NCI-H774 (cell line): Measurements from ENCODE around the gene ISYNA1.

ENCODE experiments used
- DNase-seq: peaks from one replicate; lab custom pipeline; 2025; lab: John Stamatoyannopoulos, UW

ISYNA1 gene

DNA sequence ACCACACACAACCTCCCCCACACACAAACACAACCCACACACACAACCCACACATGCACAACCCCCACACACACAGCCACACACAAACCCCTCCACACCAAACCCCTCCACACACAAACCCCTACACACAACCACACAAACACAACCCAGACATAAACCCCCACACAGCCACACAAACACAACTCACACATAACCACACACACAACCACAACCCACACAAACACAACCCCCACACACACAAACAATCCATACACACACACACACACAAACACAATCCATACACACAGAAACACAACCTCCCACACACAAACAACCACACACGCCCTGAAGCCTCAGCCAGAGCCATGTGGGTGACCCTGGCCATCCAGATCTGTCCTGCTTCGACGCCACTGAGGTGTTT is 30.0 kb upstream of the ISYNA1 start:
- DNase-seq, result no peak

DNA sequence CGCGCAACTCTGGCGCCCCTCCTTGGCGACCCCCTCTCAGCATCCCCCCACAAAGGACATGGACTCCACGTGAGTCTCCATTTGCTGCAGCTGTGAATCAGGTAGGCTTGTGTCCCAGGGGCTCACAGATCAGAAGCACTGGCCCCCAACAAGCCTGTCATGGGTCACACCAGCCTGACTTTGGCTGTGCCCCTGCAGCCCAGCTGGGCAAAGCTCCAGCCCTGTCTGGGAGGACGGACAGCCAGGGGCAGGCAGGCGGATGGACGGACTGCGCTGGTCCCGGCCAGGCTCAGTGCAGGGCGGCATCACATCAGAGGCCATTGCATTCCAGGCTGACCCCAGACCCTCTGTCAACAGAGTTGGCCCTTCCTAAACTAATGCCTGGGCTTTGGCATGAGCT is 28.4 kb upstream of the ISYNA1 start:
- DNase-seq, result no peak

DNA sequence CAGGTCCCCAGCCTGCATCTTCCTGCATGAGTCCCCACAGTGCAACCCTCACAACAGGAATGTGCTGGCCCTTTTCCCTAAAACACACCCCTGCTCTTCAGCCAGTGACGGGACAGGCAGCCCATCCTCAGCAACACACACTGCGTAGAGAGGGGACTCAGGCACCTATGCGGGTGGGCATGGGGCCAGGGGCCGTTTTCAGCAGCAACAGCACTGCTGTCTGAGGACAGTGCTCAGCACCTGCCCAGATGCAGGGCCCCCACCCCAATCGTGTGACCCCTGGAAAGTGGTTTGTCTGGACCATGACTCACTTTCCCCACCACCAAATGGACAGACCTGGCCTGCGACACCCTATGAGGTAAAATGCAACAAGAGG is 28.0 kb upstream of the ISYNA1 start:
- DNase-seq, result no peak

DNA sequence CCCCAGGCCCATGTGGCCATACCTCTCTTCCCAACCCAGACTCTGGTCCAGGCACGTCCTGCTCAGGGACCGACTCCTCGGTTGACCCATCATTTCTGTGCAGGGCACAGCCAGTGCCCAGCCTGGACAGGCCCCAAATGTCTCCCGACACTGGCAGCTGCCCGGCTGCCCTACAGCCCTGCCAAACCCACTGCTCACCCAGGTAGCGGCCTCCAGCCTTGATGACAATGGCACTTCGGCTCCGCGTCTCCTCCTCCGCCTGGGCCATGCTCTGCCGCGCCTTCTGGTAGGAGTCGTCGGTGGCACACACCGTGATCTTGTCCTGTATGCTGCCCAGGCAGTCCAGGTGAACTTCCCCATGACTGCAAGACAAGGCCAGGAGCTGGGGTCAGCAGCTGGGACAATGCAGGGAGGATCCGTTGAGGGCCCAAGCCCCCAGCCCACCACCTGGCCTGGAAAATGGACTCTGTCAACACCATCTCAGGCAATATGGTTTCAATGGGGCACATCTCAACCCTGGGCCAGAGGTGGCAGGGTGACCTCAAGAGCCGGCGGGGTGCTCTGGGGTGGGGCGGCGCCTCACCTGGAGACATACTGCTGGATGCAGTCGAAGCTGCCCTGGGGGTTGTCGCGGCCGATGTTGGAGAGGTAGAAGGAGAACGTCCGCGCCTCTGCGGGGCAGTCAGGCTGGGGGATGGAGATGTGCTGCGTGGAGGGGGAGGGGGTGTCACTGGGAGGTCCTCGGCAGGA is 27.5 kb upstream of the ISYNA1 start:
- no peak for DNase-seq

DNA sequence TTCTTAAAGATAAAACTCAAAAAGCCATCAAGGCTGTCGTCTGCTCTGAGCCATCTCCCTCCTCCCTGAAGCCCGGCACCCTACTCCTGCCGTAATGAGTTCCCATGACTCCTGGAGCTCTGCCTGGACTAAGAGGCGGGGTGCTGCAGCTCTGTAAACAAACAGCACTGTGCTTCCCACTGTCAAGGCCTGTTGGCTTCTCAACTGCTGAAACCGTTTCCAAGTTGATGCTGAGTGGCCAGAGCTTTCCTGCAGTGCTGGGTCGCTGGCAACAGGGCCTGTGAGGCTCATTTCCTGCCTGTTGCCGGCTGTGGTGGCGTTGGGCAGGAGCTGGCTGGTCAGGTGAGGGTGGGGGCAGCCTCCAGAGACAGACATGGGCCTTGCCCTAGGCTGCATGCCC is 26.7 kb upstream of the ISYNA1 start:
- DNase-seq, result peak; percentile 44

DNA sequence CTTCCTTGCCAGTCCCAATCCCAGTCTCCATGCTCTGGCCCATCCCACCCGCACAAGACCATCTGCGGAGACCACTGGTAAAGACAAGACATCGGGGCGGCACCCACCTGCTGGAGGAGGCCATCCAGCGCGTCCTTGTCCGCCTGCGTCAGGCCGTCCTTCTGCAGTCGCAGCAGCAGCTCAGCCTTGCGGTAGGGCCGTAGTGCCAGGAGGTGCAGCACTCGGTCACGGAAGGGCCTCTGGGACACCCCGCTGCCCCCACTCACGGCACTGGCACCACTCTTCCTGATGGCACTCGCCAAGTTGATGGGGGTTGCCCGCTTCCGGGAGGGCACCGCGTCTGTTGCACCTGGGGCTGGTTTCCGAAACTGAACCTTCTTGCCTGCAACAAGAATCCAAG is 23.5 kb upstream of the ISYNA1 start:
- DNase-seq, result no peak

DNA sequence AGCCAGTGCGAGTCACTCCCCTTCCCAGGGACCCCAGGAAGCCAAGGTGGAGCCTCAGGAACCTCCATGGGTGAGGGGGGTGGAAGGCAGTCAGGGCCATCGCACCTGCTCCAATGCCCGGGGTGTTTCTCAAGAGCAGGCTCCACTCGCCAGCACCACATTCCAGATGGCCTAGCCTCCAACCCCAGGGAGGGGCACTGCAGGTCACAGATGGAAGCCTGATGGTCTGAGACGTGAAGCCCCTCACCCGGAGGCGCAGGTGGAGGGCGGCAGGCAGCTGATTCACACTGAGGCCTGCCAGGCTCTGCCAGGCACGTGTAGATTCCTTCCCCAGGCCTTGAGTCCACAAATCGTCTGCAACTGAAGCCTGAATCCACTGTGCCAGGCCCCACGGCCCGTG is 23.0 kb upstream of the ISYNA1 start:
- DNase-seq, result no peak

DNA sequence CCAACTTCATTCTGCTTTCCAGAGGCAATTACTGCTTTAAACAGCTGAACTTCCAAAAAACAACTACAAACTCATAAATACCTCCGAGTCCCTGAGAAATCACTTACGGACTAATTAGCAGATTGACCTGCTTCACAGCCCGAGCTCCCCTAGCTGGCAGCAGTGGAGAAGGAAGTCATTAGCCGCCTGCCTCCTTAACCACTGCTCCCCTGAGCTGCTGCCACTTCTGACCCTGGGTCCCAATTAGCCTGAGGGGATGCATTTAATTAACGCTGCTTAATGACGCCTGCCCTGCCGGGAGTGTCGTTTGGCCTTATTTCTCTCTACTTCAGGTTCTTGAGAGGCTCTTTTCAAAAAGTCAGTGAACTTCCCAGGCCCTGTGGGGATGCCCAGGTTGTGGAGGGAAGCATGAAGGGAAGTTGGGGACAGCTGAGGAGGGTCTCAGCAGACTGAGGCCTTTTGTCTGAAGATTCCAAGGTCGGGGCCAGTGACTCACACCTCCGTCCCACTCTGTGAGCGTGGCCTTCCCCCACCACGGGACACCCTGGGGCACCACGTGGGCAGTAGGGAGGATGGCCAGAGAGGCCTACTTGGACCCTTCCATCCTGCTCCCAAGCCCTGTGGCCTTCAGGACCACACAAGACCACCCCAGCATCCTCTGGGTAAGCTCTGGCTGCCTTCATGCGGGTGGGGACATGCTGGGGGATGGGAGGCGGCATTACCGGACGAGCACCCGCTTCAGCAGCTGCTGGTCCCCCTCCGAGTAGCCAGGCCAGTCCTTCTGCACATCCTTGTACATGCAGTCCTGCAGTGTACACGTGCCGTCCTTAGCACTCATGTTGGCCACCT is 19.8 kb upstream of the ISYNA1 start:
- DNase-seq, result no peak

DNA sequence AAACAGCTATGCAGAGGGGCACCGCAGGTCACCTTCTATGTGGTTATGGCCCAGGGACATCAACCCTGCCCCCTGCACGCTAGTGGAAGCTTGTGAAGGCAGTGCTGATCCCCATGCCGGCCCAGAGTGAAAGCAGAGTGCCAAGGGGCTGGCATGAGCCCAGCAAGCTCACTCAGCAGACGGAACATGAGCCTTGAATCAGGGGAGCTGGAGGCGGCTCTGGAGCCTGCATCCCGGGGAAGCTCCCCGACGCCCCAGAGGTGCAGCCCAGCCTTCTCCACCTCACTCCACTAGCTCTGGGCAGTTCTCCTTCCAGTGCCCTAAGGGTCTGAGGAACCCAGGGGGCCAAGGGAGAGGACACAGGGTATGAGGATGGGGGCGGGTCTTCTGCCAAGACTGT is 19.0 kb upstream of the ISYNA1 start:
- no peak for DNase-seq

DNA sequence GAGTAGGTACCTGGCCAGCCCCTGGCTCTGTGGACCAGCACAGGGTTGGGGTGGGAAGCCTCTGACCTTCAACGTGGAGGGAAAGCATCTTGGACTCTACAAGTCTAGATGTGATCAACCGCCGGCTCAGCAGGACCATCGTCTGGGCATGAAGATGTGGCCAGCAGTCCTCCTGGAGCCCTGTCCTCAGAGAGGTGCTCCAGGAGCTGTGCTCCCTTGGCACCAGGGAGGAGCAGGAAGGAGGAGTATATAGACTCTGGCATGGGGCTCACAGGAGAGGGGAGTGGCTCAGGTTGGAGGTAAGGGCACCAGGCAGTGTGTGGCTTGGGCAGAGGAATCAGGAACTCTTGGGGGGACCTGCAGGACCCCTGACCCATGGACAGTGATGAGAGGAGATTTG is 18.3 kb upstream of the ISYNA1 start:
- DNase-seq, result no peak

DNA sequence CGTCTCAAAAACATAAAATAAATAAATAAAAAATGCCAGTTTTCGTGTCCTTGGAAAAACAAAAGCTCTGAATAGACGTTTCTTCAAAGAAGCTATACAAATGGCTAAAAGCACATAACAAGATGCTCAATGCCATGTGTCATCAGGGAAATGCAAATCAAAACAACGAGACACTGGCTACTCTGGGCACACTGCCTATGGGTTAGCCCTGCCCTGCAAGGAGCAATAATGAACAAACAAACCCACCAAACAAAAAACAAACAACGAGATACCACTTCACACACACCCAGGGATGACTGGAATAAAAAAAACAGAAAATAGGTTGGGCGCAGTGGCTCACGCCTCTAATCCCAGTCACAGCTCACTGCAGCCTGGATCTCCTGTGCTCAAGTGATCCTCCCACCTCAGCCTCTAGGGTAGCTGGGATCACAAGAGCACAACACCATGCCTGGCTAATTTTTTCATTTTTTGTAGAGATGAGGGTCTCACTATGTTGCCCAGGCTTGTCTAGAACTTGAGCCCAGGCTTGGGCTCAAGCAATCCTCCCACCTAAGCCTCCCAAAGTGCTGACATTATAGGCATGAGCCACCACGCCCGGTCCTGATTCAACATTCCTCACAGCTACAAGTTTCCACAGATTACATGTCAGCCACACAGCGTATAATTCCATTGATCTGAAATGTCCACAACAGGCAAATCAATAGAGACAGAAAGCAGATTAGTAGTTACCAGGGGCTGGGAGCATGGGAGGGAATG is 15.5 kb upstream of the ISYNA1 start:
- DNase-seq, result no peak

DNA sequence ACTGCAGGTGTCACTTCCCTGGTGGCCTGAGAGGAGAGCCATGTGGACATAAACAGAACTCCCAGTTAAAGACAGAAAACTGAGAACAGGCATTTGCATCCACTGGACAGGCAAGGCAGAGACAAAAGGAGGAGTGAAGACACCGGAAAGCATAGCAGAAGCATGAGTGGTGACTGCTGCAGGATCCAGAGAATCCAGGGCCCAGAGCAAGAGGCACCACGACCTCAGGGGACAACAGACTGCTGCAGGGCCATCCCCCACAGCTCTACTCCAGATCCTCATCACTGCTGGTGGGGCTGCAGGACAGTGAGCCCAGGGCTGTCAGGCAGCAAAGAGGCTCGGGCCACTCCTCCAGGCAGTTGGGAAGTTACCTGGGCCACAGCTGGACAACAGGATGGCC is 14.5 kb upstream of the ISYNA1 start:
- DNase-seq, result no peak

DNA sequence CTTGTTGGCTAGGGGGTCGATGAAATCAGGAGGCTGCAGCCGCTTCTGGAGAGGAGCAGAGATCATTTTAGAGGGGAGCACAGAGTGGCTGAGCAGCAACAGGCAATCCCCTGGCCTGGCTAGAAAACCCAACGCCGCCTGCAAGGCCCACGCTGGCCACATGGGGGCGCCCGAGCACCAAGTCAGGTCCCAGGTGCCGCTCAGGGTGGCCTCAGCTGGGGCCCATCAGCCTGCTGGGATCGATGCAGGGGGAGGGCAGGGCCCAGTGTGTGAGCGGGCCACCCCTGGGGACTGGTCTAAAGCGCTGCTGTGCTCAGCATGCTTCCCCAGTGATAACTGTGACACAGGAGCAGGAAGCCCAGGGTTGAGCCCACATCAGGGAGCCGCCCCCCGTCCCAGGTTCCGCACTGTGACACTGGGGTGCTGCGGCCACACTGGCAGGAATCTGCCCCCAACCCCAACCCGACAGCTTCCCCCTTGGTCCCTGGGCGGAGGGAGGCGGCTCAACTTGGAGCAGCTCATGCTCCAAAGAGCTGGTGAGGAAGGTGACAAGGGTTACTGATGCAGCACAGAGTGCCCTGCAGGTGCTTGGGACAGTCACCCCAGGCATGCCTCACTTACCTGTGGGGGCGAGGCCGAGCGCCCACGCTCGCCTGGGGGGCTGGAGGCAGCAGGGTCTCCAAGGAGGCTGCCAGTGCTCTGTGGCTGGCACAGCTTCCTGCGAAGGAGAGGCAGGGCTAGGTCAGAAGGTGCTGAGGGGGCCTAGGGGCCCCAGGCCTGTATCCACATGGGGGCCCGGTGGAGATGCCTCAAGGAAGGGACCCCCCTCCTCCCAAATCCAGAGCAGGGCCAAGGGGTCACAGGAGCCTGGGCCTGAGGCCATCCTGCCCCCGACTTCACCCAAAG is 13.3 kb upstream of the ISYNA1 start:
- peak; percentile 54 for DNase-seq

DNA sequence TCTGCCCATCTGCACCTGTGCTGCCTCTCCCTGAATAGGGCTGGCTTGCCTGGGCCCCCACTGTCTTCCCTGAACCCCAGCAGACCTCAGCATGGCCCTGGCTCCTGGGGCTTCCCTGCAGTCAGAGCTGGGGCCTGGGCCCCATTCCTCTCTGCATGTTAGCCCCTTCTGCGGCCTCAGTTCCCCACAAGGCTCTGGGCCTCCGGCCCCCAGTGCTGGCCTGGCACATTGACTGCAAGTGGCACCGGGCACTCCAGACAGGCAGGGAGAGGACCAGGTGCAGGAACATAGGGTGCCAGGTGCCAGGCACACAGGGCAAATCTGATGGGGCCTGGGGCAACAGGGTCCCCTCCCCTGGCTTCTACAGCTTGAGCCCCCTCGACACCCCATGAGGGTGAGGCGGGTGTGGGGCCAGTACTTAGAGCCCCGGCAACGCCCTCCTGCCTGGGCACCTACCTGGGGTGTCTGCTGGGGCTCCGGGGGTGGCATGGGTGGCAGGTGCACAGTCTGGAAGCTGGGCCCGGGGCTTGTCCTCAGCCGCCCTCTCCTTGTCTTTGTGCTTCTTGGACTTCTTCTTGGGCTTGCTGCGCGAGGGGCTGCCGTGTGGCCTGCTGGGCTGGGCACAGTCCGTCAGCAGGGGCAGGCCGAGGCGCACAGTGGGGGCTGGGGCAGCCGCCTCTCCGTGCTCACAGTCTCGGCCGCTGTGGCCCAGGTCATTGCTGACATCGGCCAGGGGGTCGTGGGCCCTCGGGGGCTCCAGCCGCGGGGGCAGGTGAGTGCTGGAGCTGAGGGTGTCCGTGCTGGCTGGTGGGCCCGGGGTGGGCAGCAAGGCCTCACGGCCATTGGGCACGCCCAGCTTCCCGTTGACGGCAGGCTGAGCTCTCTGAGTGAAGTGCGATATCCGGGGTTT is 12.3 kb upstream of the ISYNA1 start:
- DNase-seq, result no peak

DNA sequence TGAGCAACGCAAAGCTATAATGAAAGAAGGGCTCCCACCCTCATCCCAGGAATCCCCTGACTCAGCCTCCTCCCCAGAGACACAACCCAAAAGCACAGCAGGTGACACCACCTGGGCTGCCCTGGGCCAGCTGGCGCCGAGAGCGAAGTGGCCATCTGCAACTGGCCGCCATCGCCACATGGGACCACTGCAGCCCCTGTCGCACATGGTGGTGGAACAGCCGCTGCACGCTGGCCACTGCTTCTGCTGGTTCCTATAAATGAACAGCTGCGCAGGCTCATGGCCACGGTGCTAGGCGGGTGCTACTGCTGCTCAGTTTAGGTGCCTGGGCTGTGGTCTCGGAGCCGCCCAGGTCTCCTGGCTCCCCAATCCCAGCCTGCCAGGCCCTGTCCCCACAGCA is 11.6 kb upstream of the ISYNA1 start:
- no peak for DNase-seq

DNA sequence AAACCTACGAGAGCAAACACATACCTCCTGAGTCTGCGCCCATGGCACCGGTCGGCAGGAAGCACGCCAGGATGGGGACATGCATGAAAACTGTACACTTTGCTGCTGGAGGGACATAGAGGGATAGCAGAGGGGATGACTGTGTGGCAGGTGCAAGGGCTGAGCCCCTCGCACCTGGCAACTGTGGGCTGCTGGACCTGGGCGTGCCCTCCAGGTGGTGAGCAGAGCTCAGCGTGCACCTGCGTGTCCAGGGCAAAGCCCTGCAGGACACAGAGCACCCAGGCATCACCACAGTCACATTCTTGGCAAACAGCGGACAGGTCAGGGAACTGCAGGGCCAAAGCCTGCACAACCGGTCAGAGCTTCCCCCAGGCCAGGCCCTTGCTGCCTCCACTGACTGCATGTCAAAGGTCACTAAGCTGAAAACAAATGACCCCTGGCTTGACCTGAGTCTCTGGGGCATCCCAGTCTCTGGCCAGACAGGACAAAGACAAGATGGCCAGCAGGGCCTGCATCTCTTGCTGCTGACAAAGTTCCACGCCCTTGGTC is 9.0 kb upstream of the ISYNA1 start:
- no peak for DNase-seq

DNA sequence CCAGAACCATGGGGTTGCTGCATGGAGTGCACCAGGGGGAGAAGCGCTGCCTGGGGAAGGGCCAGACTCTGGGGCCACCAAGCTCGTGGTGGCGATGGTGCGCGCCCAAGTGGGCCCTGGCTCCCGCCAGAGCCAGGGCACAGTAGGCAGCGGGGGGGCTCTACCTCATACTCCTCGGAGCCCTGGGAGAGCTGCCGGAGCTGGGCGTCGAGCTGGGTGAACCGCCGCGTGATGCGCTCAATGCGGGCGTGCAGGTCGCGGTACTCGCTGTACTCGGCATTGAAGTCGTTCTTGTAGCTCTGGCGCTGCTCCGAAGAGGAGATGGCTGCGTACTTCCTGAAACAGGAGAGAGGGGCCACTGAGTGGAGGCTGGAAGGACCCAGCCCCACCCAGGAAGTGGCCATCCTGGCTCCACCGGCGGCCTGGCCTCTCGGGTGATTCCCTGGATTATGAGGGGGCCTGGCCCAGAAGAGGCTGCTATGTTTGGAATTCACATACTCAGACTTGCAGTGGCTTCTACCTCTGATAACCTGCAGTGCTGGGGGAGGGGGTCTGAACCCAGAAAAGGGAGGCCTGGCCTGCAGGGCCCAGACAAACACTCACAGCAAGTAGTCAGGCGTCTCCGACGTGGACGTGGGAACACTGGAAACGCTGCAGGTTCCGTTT is 8.3 kb upstream of the ISYNA1 start:
- no peak for DNase-seq

DNA sequence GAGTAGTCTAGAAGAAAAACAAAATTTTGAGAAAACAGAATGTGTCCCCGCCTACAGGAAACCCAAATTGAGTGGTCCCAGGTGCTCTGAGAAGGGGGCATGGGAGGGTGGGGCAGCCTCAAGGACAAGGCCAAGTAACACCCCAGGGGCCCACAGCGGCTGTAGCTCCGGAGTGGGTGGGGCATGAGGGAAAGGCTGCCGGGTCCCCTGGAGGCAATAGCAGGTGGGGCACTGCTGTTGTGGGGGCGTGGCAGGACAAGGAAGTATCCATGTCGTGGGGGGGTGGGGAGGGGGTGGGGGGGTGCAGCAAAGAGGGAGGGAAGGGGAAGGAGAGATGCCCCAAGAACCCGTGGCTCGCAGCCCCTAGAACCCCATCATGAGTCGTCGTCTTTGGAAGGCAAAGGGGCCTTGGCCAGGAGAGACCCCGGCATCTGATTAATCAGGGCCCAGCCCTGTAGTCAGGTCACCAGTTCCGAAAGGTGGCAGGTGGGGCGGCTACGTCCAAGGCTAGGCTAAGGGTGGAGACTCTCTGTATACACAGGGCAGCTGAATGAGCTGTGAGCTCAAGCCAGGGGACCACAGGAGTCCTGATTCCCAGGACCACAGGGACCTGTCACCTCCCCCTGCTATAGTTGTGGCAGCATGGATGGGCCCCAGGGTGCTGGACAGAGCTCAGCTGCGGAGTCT is 7.5 kb upstream of the ISYNA1 start:
- no peak for DNase-seq

DNA sequence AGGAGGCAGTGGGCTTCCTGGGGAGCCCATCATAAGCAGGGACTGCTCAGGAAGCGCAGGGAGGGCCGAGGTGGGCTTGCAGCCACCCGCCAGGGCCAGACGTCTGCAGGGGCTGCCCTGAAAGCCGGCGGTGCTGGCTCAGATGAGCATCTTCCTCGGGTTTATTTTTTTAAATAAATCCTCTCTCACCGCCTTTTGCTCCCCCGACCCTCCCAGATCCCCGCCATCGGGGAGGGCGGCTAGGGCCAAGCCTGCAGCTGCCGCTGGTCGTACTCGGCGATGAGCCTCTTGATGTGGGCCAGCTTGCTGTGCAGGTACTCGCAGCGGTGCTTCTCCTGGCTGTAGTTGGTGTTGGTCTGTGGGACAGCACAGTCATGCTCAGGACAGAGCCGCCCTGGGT is 6.6 kb upstream of the ISYNA1 start:
- DNase-seq, result no peak
